Hematopoietic multipotent progenitor cell treated with erythropoietin and hydrocortisone succinate and interleukin-3 and kit ligand, for 17 days (in vitro differentiated cells): ENCODE measurements around the gene SMIM13.
A peak's percentile ranks its signal among the peaks of the same experiment; 100 is the strongest.
"Not testable (repeated sequence)": the region's sequence is repeated elsewhere in the genome, so short reads cannot be mapped to it uniquely, and the experiment has no call there.

ENCODE experiments used
- DNase-seq: peaks from one replicate; pipeline ENCODE4 v3.0.0-alpha.2; 2015; ENCODE audit warnings: low spot score

Gene SMIM13

DNA sequence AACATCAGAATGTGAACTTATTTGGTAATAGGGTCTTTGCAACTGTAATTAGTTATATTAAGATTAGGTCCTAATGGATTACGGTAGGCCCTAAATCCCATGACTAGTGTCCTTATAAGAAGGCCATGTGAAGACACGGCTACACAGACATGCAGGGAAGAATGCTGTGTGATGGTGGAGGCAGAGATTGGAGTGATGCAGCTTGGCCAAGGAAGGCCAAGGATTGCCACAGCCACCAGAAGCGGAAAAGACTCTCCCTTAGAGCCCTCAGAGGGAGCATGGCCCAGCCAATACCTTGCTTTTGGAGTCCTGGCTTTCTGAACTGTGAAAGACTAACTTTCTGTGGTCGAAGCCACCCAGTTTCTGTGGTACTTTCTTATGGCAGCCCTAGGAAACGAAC is 9.7 kb upstream of the SMIM13 start:
- no peak for DNase-seq

DNA sequence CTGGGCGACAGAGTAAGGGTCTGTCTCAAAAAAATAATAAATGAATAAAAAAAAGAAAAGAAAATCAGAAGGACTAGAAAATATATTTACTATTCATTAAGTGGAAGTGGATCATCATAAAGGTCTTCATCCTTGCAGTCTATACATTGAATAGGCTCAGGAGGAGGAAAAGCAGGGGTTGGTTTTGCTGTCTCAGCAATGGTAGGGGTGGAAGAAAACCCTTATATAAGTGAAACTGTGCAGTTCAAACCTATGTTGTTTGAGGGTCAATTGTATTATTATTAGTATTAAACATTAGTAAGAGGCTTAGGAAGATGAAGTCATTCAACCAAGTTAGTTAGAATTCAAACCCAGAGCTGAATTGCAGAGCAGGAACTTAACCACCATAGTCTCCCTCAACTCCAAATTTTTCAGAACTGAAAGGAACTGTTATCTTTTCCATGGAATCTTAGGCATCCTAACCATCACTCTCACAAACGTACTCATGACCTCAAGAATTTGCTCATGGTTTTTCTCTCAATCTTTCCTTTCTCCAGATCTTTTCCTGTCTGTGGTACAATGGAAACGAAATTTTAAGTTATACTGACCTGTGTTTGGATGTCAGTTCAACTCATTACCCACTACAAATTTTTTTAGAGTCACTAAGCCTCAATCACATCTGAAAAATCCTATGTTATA is 7.7 kb upstream of the SMIM13 start:
- DNase-seq, result no peak

DNA sequence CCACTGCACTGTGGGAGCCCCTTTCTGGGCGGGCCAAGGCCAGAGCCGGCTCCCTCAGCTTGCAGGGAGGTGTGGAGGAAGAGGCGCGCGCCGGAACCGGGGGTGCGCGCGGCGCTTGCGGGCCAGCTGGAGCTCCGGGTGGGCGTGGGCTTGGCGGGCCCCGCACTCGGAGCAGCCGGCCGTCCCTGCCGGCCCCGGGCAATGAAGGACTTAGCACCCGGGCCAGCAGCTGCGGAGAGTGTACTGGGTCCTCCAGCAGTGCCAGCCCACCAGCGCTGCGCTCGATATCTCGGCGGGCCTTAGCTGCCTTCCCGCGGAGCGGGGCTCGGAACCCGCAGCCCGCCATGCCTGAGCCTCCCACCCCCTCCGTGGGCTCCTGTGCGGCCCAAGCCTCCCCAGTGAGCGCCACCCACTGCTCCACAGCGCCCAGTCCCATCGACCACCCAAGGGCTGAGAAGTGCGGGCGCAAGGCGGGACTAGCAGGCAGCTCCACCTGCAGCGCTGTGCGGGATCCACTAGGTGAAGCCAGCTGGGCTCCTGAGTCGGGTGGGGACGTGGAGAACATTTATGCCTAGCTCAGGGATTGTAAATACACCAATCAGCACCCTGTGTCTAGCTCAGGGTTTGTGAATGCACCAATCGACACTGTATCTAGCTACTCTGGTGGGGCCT is 6.4 kb upstream of the SMIM13 start:
- DNase-seq, result not testable (repeated sequence)

DNA sequence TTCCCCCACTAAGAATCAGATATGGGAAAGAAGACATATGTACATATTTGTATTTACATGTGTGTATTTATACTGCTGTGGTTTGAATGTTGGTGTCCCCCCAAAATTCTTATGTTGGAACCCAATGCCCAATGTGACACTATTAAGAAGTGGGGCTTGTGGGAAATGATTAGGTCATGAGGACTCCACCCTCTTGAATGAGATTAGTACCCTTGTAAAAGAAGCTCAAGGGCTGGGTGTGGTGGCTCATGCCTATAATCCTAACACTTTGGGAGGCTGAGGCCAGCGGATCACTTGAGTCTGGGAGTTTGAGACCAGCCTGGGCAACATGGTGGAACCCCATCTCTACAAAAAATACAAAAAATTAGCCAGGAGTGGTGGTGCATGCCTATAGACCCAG is 3.9 kb upstream of the SMIM13 start:
- no peak for DNase-seq

DNA sequence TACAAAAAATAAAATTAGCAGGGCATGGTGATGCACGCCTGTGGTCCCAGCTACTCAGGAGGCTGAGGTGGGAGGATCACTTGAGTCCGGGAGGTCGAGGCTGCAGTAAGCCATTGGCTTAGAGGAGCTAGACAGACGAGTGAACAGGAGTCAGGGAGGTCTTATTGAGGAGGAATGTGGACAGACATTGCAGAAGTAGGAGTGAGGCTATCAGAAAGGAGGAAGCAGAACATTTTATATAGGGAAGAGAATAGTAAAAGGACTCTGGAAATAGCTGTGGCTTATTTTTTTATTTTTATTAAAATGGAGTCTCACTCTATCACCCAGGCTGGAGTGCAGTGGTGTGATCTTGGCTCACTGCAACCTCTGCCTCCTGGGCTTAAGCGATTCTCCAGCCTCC is 2.5 kb upstream of the SMIM13 start:
- not testable (repeated sequence) for DNase-seq

DNA sequence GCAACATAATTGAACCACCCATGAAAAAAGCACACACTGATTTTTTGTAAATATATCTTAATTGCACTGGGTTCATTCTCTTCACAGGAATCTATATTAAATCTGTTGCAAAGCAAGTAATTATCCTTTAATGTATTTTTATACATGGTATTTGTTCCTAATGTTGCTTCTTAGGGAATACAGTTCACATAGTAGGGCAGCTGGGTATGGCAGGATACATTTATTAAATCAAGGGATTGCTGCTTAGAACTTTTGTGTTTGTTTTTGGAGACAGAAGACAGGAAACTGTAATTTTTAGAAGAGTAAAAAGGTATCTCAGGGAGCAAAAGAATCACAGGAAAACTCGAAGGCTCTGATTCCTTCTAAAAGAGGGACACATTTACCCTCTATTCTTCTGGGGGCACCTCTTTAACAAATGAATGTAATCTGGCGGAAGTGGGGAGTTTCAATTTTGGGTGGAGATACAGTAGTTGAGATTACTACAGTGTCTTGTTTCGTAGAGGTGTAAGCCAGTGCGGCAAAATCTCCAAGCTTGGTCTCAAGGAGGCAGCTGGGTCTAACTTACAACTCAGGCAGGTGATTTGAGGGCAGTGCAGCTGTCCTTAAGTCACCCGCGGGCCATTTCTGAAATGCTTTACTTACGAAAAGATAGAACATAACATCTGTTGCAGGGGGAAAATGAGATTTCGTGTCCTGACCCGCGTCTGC is 812 bp upstream of the SMIM13 start:
- no peak for DNase-seq

DNA sequence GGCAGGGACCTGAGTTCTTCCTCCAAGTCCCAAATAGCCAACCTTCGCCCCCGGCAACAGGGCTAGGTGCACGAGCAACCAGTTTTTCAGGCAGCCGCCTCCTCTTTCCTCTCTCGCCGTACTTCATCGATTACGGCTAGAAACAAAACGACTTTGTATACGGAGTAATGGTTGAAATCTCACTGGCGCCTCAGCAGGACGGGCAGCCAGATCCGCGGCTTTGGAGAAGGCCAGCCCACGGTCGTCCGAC is 333 bp upstream of the SMIM13 start:
- no peak for DNase-seq

DNA sequence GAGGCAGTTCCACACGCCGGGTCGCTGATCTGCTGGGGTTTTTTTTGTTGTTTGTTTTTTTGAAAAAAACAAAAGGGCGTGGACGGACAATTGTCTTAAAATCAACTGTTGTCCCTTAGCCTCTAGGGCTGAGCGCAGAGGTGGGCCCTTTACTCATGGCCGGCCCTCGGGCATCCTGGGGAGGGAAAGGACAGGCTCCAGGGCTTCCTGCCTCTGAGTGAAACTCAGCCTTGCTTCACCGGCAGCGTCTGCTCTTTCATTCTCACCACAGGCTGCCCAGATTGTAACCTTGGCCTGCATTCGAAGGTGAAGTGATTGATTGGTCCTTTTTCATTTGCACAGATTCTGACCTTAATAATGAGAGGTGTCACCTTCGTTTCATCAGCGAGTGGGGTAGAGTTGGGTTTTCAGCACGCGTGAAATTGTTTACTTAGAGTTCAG is 797 bp downstream of the SMIM13 start:
- peak; percentile 21 for DNase-seq

DNA sequence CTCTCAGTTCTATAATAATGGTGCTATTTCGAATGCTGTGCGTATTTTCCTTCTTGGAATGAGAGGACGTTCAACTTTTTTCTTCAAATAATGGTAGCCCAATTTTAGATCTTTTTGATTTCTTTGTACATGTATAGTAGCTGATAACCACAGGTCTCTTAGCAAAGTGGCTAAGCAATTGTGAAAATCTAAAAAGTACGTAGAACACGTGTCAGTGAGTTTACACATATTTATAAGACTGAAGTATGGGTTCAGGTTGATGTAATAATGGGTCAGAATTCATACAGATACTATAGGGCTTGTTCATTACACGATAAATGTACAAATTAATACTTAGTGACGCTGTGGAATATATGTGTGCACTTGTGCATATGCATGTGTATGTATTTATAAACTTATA is 1.3 kb downstream of the SMIM13 start:
- no peak for DNase-seq

DNA sequence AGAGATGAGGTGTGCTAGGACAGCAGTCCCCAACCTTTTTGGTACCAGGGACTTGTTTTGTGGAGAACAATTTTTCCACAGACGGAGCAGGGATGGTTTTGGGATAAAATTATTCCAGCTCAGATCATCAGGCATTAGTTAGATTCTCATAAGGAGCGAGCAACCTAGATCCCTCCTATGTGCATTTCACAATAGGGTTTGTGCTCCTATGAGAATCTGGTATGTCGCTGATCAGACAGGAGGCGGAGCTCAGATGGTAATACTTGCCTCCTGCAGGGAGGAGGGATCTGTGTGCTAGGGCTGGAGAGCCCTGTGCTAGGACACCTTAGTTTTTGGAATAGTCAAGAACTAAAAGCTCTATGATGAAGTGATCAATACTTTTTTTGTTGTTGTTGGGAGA is 2.5 kb downstream of the SMIM13 start:
- no peak for DNase-seq

DNA sequence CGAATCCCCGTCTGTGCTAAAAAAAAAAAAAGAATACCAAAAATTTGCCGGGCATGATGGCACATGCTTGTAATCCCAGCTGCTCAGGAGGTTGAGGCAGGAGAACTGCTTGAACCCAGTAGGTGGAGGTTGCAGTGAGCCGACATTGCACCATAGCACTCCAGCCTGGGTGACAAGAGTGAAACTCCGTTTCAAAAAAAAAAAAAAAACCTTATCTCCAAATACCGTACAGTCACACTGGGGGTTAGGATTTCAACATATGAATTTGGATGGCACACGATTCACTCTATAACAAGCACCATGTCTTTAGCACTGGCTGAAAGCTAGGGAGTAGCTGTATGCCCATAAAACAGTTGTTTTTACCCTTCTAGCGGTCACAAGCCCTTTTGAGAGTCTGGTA is 3.8 kb downstream of the SMIM13 start:
- DNase-seq, result no peak

DNA sequence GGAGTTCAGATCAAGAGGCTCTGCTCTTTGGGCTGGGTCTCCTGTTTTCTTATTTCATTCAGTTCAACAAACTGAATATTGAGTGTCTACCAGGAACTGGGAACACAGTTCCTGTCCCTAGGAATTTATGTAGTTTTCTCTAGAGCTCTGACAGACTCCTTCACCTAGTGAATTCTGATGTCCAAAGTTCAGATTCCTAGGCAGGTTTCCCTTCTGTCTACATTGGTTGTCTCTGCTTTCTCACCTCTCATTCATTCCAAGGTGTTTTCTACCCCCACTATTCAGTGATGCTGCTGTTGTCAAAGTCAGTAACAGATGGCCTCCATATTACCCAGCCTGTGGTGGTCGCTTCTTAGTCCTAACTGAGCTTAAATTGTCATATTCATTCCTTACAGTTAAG is 4.4 kb downstream of the SMIM13 start:
- no peak for DNase-seq

DNA sequence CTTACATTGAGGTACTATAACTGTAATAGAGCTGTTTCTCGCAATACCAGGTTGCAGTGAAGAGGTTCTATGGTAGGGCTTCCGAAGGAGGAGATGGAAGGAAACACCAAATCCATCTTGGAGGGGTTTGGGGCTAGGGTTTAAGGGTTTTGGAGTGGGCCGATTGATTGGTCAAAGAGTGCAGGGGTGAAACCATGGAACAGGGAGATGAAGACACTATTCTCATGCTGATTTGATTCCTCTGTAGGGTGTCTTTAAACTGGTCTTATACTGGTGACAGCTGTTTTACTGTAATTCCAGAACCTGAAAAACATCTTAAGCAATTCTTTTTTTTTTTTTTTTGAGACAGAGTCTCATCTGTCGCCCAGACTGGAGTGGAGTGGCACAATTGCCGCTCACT is 7.8 kb downstream of the SMIM13 start:
- DNase-seq, result no peak

DNA sequence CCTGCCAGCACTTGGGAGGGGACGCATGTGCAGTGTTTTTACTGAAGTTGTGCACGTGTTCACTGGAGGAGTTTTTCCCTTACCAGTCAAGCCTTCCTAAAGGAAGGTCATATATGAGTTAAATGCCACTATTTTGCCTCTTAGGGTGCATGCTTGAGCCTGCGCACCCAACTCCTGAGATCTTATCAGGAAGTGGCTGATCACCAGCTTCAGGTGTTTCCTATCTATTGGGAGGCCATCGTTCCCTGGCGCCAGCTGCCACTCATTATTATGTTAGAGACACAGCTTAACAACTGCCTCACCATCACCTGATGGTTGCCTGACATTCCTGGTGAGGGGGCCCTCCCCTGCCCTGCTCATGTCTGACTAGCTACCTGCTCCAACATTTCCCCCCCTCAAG is 9.4 kb downstream of the SMIM13 start:
- DNase-seq, result no peak

DNA sequence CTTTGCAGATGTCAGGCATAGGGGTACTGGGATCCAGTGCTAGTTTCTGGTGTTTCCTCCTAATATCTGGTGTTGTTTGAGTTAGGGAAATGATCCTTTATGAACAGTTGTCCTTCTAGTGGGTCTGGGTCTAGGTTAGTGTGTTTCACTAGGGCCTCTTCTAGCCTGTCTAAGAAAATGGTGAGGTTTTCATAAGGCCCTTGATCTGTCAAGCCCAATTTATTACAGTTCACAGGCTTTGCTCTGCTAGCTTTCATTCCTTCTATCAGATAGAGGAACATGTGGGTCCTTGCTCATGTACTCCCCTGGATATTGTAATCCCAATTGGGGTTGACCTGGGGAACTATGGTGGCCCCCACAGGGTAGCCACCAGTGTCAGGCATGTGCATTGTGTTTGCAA is 15.1 kb downstream of the SMIM13 start:
- no peak for DNase-seq

DNA sequence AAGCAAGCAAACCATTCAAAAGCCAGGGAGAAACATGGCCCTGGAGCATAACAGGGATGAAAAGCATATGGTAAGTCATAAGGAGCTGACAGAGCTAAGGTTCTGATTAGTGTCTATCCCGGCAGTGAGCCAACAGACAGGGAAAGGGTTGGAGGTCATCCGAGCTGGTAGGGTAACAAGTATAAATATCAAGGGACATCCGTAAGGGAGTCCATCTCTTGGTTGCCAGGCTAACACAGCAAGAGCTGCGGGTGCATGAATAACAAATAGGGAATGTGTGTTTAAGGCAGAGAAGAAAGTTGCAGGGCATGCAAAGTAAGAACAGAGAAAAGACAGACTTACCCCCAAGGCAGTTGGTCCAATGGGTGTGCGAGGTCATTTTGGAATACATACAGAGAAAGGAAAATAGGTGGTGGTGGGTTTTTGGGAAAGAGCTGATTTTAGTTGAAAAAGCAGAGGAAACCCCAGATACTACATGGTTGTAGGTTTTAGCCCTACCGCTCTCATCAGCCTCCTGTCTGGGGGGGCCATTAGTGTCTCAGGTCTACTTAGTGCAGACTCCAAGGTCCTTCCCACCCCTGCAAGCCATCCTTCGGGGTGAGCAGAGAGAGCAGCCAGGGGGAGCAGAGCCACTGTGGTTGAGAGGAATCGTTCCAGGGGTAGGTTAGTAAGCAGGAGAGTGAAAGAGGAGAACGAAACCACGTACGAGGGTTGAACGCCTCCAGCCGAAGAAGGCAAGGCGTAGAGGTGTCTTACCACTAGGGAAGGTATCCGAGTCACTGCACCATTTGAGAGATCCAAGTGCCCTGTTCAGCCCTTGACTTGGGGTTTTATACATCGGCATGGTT is 17.5 kb downstream of the SMIM13 start, which contains the start of gene ERVFRD-1:
Gene ERVFRD-1, minus strand, starts transcription at position 805 of the 848 bp plus-strand sequence. CDS start 6,415 bp downstream, outside the sequence.
- no peak for DNase-seq

DNA sequence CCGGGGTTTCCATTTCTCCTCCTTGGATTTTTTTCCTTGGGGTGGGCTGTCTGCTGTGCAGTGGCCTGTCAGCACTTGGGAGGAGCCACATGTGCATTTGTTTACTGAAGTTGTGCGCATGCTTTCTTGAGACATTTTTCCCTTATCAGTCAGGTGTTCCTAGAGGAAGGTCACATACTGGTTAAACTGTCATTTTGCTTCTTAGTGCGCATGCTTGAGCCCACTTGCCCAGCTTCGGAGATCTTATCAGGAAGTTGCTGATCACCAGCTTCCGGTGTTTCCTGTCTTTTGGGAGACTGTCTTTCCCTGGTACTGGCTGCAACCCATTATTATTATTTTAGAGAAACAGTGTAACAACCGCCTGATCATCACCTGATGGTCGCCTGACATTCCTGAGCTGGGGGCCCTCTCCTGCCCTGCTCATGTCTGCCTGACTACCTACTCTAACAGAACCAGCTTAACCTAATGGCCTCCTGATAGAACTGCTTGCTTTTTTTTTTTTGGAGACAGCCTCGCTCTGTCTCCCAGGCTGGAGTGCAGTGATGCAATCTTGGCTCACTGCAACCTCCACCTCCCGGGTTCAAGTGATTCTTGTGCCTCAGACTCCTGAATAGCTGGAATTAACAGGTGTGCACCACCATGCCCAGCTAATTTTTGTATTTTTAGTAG is 18.3 kb downstream of the SMIM13 start:
- DNase-seq, result no peak

DNA sequence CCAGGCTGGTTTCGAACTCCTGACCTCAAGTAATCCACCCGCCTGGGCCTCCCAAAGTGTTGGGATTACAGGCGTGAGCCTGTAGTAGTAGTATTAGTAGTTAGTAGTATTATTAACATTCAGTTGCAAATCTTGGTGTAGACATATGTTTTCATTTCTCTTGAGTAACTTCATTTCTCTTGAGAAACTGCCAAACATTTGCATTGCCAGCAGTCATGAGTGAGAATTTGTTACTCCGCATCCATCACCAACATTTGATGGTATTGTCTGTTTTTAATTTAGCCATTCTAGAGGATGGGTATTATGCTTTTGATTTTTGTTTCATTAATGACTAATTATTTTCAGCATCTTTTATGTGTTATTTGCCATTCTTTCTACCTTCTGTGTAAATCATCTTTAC is 19.4 kb downstream of the SMIM13 start:
- DNase-seq, result no peak

DNA sequence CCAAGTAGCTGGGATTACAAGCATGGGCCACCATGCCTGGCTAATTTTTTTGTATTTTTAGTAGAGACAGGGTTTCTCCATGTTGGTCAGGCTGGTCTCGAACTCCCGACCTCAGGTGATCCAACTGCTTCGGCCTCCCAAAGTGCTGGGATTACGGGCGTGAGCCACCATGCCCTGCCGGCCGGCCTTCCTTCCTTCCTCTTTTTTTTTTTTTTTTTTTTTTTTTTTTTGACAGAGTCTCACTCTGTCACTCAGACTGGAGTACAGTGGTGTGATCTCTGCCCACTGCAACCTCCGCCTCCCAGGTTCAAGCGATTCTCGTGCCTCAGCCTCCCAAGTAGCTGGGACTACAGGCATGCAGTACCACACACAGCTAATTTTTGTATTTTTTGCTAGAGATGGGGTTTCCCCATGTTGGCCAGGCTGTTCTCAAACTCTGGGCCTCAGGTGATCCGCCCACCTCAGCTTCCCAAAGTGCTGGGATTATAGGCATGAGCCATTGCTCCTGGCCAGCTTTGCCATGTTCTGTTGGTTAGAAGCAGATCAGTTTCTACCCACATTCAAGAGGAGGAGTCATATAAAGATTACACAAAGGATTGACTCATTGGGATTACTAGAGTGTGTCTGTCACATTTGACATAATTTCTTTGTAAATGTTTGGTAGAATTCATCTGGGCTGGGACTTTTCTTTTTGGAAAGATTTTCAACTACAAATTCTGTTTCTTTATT is 22.3 kb downstream of the SMIM13 start:
- not testable (repeated sequence) for DNase-seq

DNA sequence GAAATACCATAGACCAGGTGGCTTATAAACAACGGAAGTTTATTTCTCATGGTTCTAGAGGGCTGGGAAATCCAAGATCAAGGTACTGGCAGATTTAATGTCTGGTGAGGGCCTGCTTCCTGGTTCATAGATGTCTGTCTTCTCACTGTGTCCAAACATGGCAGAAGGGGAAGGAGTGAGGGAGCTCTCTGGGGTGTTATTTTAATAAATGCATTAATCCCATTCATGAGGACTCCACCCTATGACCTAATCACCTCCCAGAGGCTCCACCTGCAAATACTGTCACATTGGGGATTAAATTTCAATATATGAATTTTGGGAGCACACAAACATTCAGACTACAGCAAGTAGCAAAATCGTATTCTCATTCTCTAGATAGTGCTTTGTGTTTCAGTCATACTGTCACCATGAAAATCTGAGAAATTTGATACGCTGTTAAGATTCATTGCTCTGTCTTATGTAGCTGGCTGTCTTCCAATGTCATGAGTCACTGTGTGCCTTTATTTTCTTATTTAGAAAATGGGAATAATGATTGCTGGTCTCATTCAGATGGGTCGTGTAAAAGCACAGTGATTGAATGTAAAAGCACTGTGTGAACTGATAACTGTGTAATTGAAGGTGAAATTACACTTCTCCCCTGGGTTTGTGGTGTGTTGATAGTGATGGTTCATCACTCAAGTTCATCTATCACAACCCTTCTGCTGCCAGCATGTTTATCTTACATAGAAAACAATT is 26.8 kb downstream of the SMIM13 start:
- DNase-seq, result no peak

DNA sequence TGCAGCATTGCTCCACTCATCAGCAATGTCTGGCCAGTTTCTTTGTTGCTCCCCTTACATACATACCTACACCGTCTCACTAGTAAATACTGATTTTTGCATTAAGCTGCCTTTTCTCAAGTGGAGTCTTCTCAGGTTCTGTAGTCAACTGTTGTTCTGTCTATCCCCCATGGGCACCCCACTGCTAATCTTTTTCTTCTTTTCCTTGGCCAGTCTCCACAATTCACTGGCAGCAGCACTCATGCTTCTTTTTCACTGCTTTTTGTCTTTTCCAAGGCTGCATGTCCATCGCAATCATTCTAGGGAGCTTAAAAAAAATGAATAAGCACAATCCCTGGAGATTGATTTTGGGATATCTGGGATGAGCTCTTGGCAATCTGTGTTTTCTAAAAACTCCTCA is 28.2 kb downstream of the SMIM13 start:
- no peak for DNase-seq
